MM.1S (cell line): ENCODE data around the gene MGAT4B.

Experiments
- DNase-seq: peaks from one replicate; pipeline ENCODE4 v3.0.0-alpha.2; 2015
- H2AFZ ChIP-seq: fragments of 300-600 bp; sonication (generic); 2 replicates; pipeline ENCODE4 v1.6.0; 2016; ENCODE audit warnings: antibody characterized with exemption, low read length
- H3F3A ChIP-seq: fragments of 300-600 bp; sonication (generic); 2 replicates; pipeline ENCODE4 v1.6.1; 2016; ENCODE audit warnings: mild to moderate bottlenecking, antibody characterized with exemption, low read length, moderate library complexity, mixed read lengths; ENCODE audit not compliant: insufficient read depth
- H3K27ac ChIP-seq: fragments of 300-600 bp; sonication (generic); 2 replicates; pipeline ENCODE4 v1.5.1; 2016; ENCODE audit warnings: mild to moderate bottlenecking, low read length
- H3K27me3 ChIP-seq: fragments of 300-600 bp; sonication (generic); replicated peaks from 2 replicates; pipeline ENCODE4 v1.6.0; 2016; ENCODE audit warnings: low read length; ENCODE audit not compliant: insufficient read depth
- H3K36me3 ChIP-seq: fragments of 300-600 bp; sonication (generic); replicated peaks from 2 replicates; pipeline ENCODE4 v1.6.1; 2016; ENCODE audit warnings: mild to moderate bottlenecking, low read length, mixed read lengths; ENCODE audit not compliant: insufficient read depth
- H3K4me1 ChIP-seq: fragments of 300-600 bp; sonication (generic); 2 replicates; pipeline ENCODE4 v1.6.1; 2016; ENCODE audit warnings: low read length, mixed read lengths
- H3K4me2 ChIP-seq: fragments of 300-600 bp; sonication (generic); 2 replicates; pipeline ENCODE4 v1.6.0; 2016; ENCODE audit warnings: low read depth, low read length
- H3K4me3 ChIP-seq: fragments of 300-600 bp; sonication (generic); 2 replicates; pipeline ENCODE4 v1.5.1; 2016; ENCODE audit warnings: low read length, mixed read lengths
- H3K79me2 ChIP-seq: fragments of 300-600 bp; sonication (generic); 2 replicates; pipeline ENCODE4 v1.6.1; 2016; ENCODE audit warnings: mixed run types, low read length, mixed read lengths
- H3K9ac ChIP-seq: fragments of 300-600 bp; sonication (generic); 2 replicates; pipeline ENCODE4 v1.6.1; 2016; ENCODE audit warnings: low read length, mixed read lengths
- H3K9me2 ChIP-seq: fragments of 300-600 bp; sonication (generic); replicated peaks from 2 replicates; pipeline ENCODE4 v1.6.1; 2016; ENCODE audit warnings: mild to moderate bottlenecking, low read length, mixed read lengths; ENCODE audit not compliant: insufficient read depth
- H3K9me3 ChIP-seq: fragments of 300-600 bp; sonication (generic); replicated peaks from 2 replicates; pipeline ENCODE4 v1.6.1; 2016; ENCODE audit warnings: mild to moderate bottlenecking, low read length, mixed read lengths; ENCODE audit not compliant: insufficient read depth
- H4K20me1 ChIP-seq: fragments of 300-600 bp; sonication (generic); 2 replicates; pipeline ENCODE4 v1.6.1; 2016; ENCODE audit warnings: mild to moderate bottlenecking, low read length, moderate library complexity, mixed read lengths; ENCODE audit not compliant: insufficient read depth
- EZH2 ChIP-seq: fragments of 300-600 bp; sonication (generic); optimal IDR thresholded peaks from 2 replicates; pipeline ENCODE3; 2017; ENCODE audit warnings: low read depth, mild to moderate bottlenecking, antibody characterized with exemption, low read length, mixed read lengths
- EZH2phosphoT487 ChIP-seq: fragments of 300-600 bp; sonication (generic); IDR thresholded peaks from 2 replicates; pipeline ENCODE4 v1.6.1; 2018; ENCODE audit warnings: antibody characterized with exemption, low read length
- TF ChIP-seq, protein P1 (sequence below): fragments of 300-600 bp; sonication (generic); IDR thresholded peaks from 2 replicates; pipeline ENCODE4 v1.5.1; 2016; ENCODE audit warnings: antibody characterized with exemption, low read length, mixed read lengths

MGAT4B gene

DNA sequence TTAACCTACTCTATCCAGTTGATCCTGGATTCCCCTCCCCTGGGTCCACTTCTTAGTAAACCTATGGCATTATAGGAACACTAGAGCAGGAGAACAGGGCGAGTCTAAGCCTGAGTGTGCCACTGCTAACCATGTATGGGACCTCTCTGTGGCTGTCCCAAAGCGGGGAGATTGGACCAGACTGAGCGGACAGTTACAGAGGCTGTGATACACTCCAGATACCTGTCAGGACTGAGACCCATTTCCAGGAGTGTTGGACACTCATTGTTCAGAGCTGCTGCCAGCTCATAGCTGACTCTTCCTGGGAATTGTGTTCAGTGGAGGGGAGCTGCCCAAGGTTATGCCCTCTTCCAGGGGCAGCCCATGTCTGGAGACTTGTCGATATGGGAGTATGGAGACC, 24.8 kb downstream of the MGAT4B start:
- Histone ChIP-seq H3K4me1 (no peaks in the 10 kb centered on the region), H2AFZ (no peak overlapping the region), H3F3A (no peaks in the 10 kb centered on the region), H3K4me2 (no peak overlapping the region), H3K79me2 (no peaks in the 10 kb centered on the region), H4K20me1 (no peaks in the 10 kb centered on the region), H3K9me3 (no peaks in the 10 kb centered on the region), H3K27me3 (no peaks in the 10 kb centered on the region), H3K9ac (no peak overlapping the region), H3K9me2 (no peaks in the 10 kb centered on the region), H3K4me3 (no peak overlapping the region), H3K36me3 (no peaks in the 10 kb centered on the region), H3K27ac (no peak overlapping the region)
- DNase-seq = no peak
- TF ChIP-seq EZH2 = no peak
- TF ChIP-seq, protein P1, sequence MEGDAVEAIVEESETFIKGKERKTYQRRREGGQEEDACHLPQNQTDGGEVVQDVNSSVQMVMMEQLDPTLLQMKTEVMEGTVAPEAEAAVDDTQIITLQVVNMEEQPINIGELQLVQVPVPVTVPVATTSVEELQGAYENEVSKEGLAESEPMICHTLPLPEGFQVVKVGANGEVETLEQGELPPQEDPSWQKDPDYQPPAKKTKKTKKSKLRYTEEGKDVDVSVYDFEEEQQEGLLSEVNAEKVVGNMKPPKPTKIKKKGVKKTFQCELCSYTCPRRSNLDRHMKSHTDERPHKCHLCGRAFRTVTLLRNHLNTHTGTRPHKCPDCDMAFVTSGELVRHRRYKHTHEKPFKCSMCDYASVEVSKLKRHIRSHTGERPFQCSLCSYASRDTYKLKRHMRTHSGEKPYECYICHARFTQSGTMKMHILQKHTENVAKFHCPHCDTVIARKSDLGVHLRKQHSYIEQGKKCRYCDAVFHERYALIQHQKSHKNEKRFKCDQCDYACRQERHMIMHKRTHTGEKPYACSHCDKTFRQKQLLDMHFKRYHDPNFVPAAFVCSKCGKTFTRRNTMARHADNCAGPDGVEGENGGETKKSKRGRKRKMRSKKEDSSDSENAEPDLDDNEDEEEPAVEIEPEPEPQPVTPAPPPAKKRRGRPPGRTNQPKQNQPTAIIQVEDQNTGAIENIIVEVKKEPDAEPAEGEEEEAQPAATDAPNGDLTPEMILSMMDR = no peak
- no peak for TF ChIP-seq EZH2phosphoT487

- H2AFZ ChIP-seq = no peak overlapping the region
- no peaks in the 10 kb centered on the region for H3K4me1 ChIP-seq
- no peaks in the 10 kb centered on the region for H3F3A ChIP-seq
- no peak overlapping the region for H3K4me3 ChIP-seq
- no peak overlapping the region for H3K27ac ChIP-seq
- H3K27me3 ChIP-seq = no peaks in the 10 kb centered on the region
- no peaks in the 10 kb centered on the region for H3K36me3 ChIP-seq
- H3K9me3 ChIP-seq = no peaks in the 10 kb centered on the region
- H3K9me2 ChIP-seq = no peaks in the 10 kb centered on the region
- DNase-seq = no peak
- no peaks in the 10 kb centered on the region for H3K79me2 ChIP-seq
- TF ChIP-seq EZH2phosphoT487 = no peak
- no peak for TF ChIP-seq EZH2
- TF ChIP-seq, protein P1 = no peak
- H3K4me2 ChIP-seq = no peak overlapping the region
- no peaks in the 10 kb centered on the region for H4K20me1 ChIP-seq
- no peak overlapping the region for H3K9ac ChIP-seq
Observed at GRCh38 chr5:179780362-179780761, 26.3 kb downstream of the MGAT4B start.

DNA sequence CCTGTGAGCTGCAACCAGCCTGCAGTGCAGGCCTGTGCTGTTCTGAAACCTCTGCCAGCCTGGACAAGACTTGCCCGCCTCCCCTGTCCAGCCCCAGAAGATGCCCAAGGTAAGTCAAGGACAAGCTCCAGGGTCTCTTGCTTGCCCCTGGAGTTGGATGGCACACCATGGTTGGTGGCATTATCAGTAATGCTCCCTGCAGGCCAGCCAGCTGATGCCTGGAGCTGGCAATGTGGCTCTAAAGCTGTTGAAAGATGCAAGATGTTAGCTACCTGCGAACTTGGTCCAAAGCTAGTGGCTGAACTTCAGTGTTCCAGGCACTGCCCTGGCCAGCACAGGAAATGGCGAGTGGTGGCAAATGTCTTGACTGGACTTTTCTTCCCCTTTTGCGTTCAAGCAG, 26.8 kb downstream of the MGAT4B start:
- no peaks in the 10 kb centered on the region for H3K9me3 ChIP-seq
- no peaks in the 10 kb centered on the region for H3K36me3 ChIP-seq
- no peak for DNase-seq
- H3K27me3 ChIP-seq = no peaks in the 10 kb centered on the region
- no peak overlapping the region for H3K27ac ChIP-seq
- H3K4me1 ChIP-seq = no peaks in the 10 kb centered on the region
- H3K79me2 ChIP-seq = no peaks in the 10 kb centered on the region
- H3K9me2 ChIP-seq = no peaks in the 10 kb centered on the region
- no peaks in the 10 kb centered on the region for H3F3A ChIP-seq
- H3K4me3 ChIP-seq = no peak overlapping the region
- no peak overlapping the region for H3K4me2 ChIP-seq
- no peak for TF ChIP-seq EZH2
- no peak for TF ChIP-seq EZH2phosphoT487
- TF ChIP-seq, protein P1 = no peak
- no peak overlapping the region for H3K9ac ChIP-seq
- no peaks in the 10 kb centered on the region for H4K20me1 ChIP-seq
- H2AFZ ChIP-seq = no peak overlapping the region
